Thyroid gland (tissue), 4 donors: Measurements from ENCODE around the gene IFT88.

ENCODE experiments used
- POLR2A ChIP-seq, 2 donors: fragments of 450-650 bp; IDR thresholded peaks; one replicate each; pipeline ENCODE4 v1.6.1; 2017; ENCODE audit warnings: antibody characterized with exemption in 2 of 2, mild to moderate bottlenecking in 2 of 2, moderate library complexity in 1 of 2
- TF ChIP-seq, protein P1 (sequence below), 6 experiments: fragments of 200-600 bp in 3 of 6; fragments of 450-650 bp in 3 of 6; sonication (generic) in 3 of 6; IDR thresholded peaks; one replicate each; pipeline ENCODE4 v1.5.1; 2016 to 2019; ENCODE audit warnings: antibody characterized with exemption in 6 of 6, mild to moderate bottlenecking in 2 of 6, inconsistent platforms in 1 of 6, moderate library complexity in 1 of 6

DNA sequence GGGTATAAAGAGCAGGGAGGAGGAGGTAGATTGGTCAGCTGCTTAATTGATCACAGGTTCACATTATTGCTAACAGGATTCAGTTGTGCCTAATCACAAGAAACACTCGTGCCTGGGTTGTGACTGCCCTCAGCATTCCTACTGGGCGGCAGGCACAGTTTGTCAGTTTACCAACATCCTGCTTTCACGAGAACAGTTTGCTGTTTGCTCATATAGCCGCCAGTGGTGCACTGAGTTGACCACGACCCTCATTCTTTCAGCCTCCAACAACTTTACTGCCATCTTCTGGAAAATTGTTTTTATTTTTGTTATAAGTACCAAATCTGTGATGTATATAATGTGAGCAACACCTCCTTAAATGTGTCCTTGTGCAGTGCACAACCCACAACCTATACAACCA, 16.2 kb upstream of the IFT88 start:
- TF ChIP-seq, protein P1, sequence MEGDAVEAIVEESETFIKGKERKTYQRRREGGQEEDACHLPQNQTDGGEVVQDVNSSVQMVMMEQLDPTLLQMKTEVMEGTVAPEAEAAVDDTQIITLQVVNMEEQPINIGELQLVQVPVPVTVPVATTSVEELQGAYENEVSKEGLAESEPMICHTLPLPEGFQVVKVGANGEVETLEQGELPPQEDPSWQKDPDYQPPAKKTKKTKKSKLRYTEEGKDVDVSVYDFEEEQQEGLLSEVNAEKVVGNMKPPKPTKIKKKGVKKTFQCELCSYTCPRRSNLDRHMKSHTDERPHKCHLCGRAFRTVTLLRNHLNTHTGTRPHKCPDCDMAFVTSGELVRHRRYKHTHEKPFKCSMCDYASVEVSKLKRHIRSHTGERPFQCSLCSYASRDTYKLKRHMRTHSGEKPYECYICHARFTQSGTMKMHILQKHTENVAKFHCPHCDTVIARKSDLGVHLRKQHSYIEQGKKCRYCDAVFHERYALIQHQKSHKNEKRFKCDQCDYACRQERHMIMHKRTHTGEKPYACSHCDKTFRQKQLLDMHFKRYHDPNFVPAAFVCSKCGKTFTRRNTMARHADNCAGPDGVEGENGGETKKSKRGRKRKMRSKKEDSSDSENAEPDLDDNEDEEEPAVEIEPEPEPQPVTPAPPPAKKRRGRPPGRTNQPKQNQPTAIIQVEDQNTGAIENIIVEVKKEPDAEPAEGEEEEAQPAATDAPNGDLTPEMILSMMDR (IDR thresholded peaks at IDR 0.05), result no peak
- no peak for TF ChIP-seq POLR2A (IDR thresholded peaks at IDR 0.05)
